GM12892 (cell line): Measurements from ENCODE around the gene HMGXB3.

Experiments used
- DNase-seq: peaks from one replicate; pipeline ENCODE4 v3.0.0; 2011; ENCODE audit not compliant: insufficient read length
- FAIRE-seq: peaks from 2 replicates; lab custom pipeline; 2011; peaks lifted over from hg19 to GRCh38; lab: Jason Lieb, UNC
- POLR2A ChIP-seq: IDR thresholded peaks from 2 replicates; pipeline ENCODE4 v1.6.1; 2011; ENCODE audit warnings: low read depth, low read length, control low read depth
- POLR2AphosphoS5 ChIP-seq: IDR thresholded peaks from 2 replicates; pipeline ENCODE4 v1.6.1; 2011; ENCODE audit warnings: low read depth, low read length, control low read depth
- TAF1 ChIP-seq: IDR thresholded peaks from 2 replicates; pipeline ENCODE4 v1.6.1; 2011; ENCODE audit warnings: low read depth, mild to moderate bottlenecking, control low read depth, low read length, borderline replicate concordance

Gene HMGXB3

GRCh38 chr5:150101023-150101422, 100.5 kb downstream of the HMGXB3 start:
- DNase-seq (no peak), FAIRE-seq (no peak)
- TF ChIP-seq POLR2A, result no peak
- TF ChIP-seq POLR2AphosphoS5, result no peak
- no peak for TF ChIP-seq TAF1
